Measurements from ENCODE around the gene SPATA16.

GRCh38 chr3:172876297-172876696, 264.7 kb downstream of the SPATA16 start:
- no peak for TF ChIP-seq CTCF (IDR thresholded peaks at IDR 0.05)
- TF ChIP-seq POLR2AphosphoS5 (IDR thresholded peaks at IDR 0.05) = no peak
- no peak for TF ChIP-seq EP300 (IDR thresholded peaks at IDR 0.05)
- no peak for TF ChIP-seq POLR2A (IDR thresholded peaks at IDR 0.05)

Data from suprapubic skin (tissue), 4 donors.